NB4 (cell line): ENCODE data around the gene PLEKHD1.

Experiments used
- POLR2A ChIP-seq: IDR thresholded peaks from 2 replicates; pipeline ENCODE4 v1.6.1; 2011; ENCODE audit warnings: mild to moderate bottlenecking; ENCODE audit not compliant: insufficient read length; ENCODE audit errors: extremely low read depth
- TF ChIP-seq, protein P1 (sequence below): IDR thresholded peaks from 2 replicates; pipeline ENCODE4 v1.6.1; 2011; ENCODE audit warnings: low read depth, low read length

DNA sequence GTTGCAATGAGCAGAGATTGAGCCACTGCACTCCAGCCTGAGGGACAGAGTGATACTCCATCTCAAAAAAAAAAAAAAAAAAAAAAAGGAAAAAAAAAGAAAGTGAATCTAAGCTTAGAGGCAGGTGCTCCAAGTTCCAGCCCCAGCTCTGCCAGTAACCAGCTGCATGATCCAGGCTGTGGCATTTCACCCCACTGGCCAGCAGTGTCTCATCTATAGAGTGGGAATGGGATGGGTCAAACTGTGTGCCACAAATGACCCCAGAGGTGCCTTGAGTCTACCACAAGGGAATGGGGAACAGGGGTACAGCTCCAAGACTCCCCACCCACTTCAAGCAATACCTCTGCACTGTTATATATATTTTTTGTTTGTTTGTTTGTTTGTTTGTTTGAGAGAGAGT is 5.0 kb downstream of the PLEKHD1 start:
- no peak for TF ChIP-seq POLR2A
- TF ChIP-seq, protein P1, sequence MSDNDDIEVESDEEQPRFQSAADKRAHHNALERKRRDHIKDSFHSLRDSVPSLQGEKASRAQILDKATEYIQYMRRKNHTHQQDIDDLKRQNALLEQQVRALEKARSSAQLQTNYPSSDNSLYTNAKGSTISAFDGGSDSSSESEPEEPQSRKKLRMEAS: no peak
